SU-DHL-6 (cell line): ENCODE results near the gene CYP21A2.
"Not testable (repeated sequence)": the region's sequence is repeated elsewhere in the genome, so short reads cannot be mapped to it uniquely, and the experiment has no call there.

Experiments used
- H2AFZ ChIP-seq: fragments of 200-600 bp; sonication (generic); 2 replicates; pipeline ENCODE4 v1.6.1; 2014; ENCODE audit warnings: low read depth, mild to moderate bottlenecking, moderate library complexity, mixed read lengths, antibody characterized with exemption, low read length; ENCODE audit not compliant: severe bottlenecking
- H3F3A ChIP-seq: fragments of 200-600 bp; shearing (Covaris generic); 2 replicates; pipeline ENCODE4 v1.6.0; 2016; ENCODE audit warnings: antibody characterized with exemption, mild to moderate bottlenecking; ENCODE audit not compliant: insufficient read depth
- H3K27ac ChIP-seq: fragments of 200-600 bp; sonication (generic); 2 replicates; pipeline ENCODE4 v1.5.1; 2016; ENCODE audit warnings: low read depth, mild to moderate bottlenecking, low read length, moderate library complexity, mixed read lengths
- H3K27me3 ChIP-seq: fragments of 200-600 bp; sonication (generic), shearing (Covaris generic); 2 replicates; pipeline ENCODE4 v1.6.0; 2014; ENCODE audit warnings: mild to moderate bottlenecking, low read length
- H3K36me3 ChIP-seq: fragments of 200-600 bp; sonication (generic); 2 replicates; pipeline ENCODE4 v1.6.1; 2014; ENCODE audit warnings: mild to moderate bottlenecking, low read length, mixed read lengths
- H3K4me2 ChIP-seq: fragments of 300-600, 200-600 bp; shearing (Covaris generic), sonication (generic); 2 replicates; pipeline ENCODE4 v1.6.0; 2014; ENCODE audit warnings: low read length, low read depth, mild to moderate bottlenecking; ENCODE audit not compliant: poor library complexity, severe bottlenecking
- H3K4me3 ChIP-seq: fragments of 200-600 bp; sonication (generic); 2 replicates; pipeline ENCODE4 v1.5.1; 2014; ENCODE audit warnings: antibody characterized with exemption, low read length, mild to moderate bottlenecking, mixed read lengths; ENCODE audit not compliant: insufficient read depth, poor library complexity, severe bottlenecking
- H3K79me2 ChIP-seq: fragments of 200-600 bp; sonication (generic); 2 replicates; pipeline ENCODE4 v1.6.1; 2014; ENCODE audit warnings: mild to moderate bottlenecking, low read length, moderate library complexity; ENCODE audit not compliant: insufficient read depth
- H3K9ac ChIP-seq: fragments of 200-600 bp; sonication (generic); 2 replicates; pipeline ENCODE4 v1.7.0; 2014; ENCODE audit warnings: mild to moderate bottlenecking, low read length
- H3K9me2 ChIP-seq: fragments of 200-600 bp; sonication (generic); replicated peaks from 2 replicates; pipeline ENCODE4 v1.6.1; 2014; ENCODE audit warnings: low read length; ENCODE audit not compliant: insufficient read depth
- H3K9me3 ChIP-seq: fragments of 200-600 bp; sonication (generic); 2 replicates; pipeline ENCODE4 v1.6.1; 2014; ENCODE audit warnings: low read length, mixed read lengths; ENCODE audit not compliant: insufficient read depth
- H4K20me1 ChIP-seq: fragments of 200-600 bp; sonication (generic); 2 replicates; pipeline ENCODE4 v1.6.1; 2014; ENCODE audit warnings: low read depth, mild to moderate bottlenecking, antibody characterized with exemption, low read length, moderate library complexity, mixed read lengths
- EZH2phosphoT487 ChIP-seq: fragments of 200-600 bp; sonication (generic), shearing (Covaris generic); conservative IDR thresholded peaks from 2 replicates; pipeline ENCODE4 v1.6.1; 2018; ENCODE audit warnings: mild to moderate bottlenecking, antibody characterized with exemption, low read length, moderate library complexity, mixed read lengths
- TF ChIP-seq, protein P1 (sequence below): fragments of 200-600 bp; sonication (generic); IDR thresholded peaks from one replicate; pipeline ENCODE4 v1.5.1; 2017; ENCODE audit warnings: antibody characterized with exemption, mild to moderate bottlenecking, low read length, moderate library complexity; ENCODE audit not compliant: insufficient read depth, poor library complexity, severe bottlenecking

CYP21A2 gene

DNA sequence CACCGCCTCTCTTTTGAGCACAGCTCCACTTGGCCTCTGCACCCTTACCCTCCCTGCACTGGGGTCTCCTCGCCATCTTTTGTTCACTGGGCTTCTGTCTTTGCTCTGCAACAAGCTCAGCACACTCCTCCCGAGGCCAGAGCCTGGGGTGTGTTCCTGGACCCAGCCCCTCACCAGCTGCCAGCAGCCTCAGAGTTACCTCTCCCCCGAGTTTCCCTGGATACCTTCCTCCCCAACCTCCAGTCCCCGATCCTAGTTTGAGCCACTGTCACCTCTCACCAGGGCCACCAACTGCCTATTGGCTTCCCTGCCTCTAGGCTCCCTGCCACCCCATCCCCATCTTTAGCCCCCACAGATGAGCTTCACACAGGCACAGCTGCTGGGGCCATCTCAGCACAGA is 12.3 kb downstream of the CYP21A2 start:
- TF ChIP-seq, protein P1, sequence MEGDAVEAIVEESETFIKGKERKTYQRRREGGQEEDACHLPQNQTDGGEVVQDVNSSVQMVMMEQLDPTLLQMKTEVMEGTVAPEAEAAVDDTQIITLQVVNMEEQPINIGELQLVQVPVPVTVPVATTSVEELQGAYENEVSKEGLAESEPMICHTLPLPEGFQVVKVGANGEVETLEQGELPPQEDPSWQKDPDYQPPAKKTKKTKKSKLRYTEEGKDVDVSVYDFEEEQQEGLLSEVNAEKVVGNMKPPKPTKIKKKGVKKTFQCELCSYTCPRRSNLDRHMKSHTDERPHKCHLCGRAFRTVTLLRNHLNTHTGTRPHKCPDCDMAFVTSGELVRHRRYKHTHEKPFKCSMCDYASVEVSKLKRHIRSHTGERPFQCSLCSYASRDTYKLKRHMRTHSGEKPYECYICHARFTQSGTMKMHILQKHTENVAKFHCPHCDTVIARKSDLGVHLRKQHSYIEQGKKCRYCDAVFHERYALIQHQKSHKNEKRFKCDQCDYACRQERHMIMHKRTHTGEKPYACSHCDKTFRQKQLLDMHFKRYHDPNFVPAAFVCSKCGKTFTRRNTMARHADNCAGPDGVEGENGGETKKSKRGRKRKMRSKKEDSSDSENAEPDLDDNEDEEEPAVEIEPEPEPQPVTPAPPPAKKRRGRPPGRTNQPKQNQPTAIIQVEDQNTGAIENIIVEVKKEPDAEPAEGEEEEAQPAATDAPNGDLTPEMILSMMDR: no peak
- TF ChIP-seq EZH2phosphoT487: no peak
- Histone ChIP-seq H3K9me3 (no peaks in the 10 kb centered on the region), H3K27ac (no peak overlapping the region), H3K36me3 (no peaks in the 10 kb centered on the region), H3K79me2 (no peaks in the 10 kb centered on the region), H3F3A (no peaks in the 10 kb centered on the region), H3K9me2 (no peaks in the 10 kb centered on the region), H2AFZ (no peak overlapping the region), H3K4me2 (no peak overlapping the region), H3K4me3 (no peak overlapping the region), H4K20me1 (no peaks in the 10 kb centered on the region), H3K9ac (no peak overlapping the region), H3K27me3 (no peaks in the 10 kb centered on the region)

DNA sequence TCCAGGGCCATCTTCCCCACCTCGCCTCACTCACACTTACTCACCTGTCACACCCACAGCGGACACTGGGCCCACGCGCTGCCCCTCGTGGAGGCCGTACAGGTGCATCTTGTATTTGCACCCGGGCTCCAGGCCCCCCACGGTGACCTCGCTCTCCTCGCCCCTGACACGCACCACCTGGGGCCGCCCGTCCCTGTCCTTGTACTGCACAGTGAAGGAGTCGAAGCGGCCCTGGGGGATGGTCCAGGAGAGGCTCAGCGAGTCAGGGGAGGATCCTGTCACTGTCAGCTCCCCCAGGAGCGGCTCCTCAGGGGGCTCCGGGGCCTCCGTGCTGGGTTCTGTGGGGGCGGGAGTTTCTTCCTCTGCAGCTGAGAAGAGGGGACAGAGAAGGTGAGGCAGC is 14.4 kb downstream of the CYP21A2 start:
- not testable (repeated sequence) for H3K27ac ChIP-seq, H3K4me2 ChIP-seq, H4K20me1 ChIP-seq, H3K9me2 ChIP-seq, H3K4me3 ChIP-seq, H3K9ac ChIP-seq, H3K27me3 ChIP-seq, H3K36me3 ChIP-seq, H3F3A ChIP-seq, H3K79me2 ChIP-seq, H3K9me3 ChIP-seq, H2AFZ ChIP-seq

DNA sequence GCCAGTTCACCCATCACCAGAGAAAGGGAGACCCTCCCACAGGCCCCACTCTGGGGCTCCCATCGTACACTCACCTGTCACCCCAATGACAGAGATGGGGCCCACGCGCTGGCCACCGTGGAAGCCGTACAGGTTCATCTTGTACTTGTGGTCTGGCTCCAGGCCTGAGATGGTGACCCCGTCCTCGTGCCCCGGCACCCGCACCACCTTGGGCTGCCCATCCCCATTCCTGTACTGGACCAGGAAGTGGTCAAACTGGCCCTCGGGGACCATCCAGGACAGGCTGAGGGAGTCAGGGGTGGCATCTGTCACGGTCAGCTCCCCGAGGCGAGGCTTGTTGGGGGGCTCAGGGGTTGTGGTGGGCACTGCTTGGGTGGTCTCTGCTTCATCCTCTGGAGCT is 15.1 kb downstream of the CYP21A2 start:
- H3K27ac ChIP-seq: not testable (repeated sequence)

DNA sequence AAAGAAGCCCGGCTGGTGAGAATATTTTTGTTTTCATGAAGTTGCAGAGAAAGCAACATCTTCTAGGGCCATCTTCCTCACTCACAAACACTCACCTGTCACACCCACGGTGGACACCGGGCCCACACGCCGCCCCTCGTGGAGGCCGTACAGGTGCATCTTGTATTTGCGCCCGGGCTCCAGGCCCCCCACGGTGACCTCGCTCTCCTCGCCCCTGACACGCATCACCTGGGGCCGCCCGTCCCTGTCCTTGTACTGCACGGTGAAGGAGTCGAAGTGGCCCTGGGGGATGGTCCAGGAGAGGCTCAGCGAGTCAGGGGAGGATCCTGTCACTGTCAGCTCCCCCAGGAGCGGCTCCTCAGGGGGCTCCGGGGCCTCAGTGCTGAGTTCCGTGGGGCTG is 17.5 kb downstream of the CYP21A2 start:
- H3K36me3 ChIP-seq, H3K9me2 ChIP-seq, H3K4me3 ChIP-seq: not testable (repeated sequence)

More for the DNA sequence above, 15.1 kb downstream of the CYP21A2 start:
- not testable (repeated sequence) for H3K9me3 ChIP-seq, H3K27me3 ChIP-seq, H4K20me1 ChIP-seq, H2AFZ ChIP-seq, H3K9me2 ChIP-seq, H3K36me3 ChIP-seq, H3K4me3 ChIP-seq, H3K9ac ChIP-seq, H3K4me2 ChIP-seq, H3F3A ChIP-seq, H3K79me2 ChIP-seq

DNA sequence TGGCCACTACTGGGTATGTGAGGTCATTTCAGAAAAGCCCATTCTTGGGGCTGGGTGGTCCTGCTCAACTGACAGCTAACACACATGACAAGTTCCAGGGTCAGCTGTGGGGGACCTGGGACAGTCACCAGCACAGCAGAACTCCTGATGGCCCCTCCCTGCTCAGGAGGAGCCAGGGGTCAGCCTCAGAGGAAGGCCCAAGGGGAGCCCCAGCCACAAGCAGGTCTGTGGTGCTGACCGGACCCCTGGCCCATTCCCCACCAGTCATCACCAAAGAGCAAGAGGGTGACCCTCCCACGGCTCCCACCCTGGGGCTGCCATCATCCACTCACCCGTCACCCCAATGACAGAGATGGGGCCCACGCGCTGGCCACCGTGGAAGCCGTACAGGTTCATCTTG is 18.0 kb downstream of the CYP21A2 start:
- no peak overlapping the region for H2AFZ ChIP-seq
- no peak for TF ChIP-seq EZH2phosphoT487
- TF ChIP-seq, protein P1: no peak
- no peak overlapping the region for H3K9ac ChIP-seq
- no peak overlapping the region for H3K4me2 ChIP-seq
- no peaks in the 10 kb centered on the region for H3K9me3 ChIP-seq
- H3K27ac ChIP-seq: no peak overlapping the region
- H3F3A ChIP-seq: no peaks in the 10 kb centered on the region
- H3K4me3 ChIP-seq: no peak overlapping the region
- H3K79me2 ChIP-seq: no peaks in the 10 kb centered on the region
- no peaks in the 10 kb centered on the region for H3K27me3 ChIP-seq
- no peaks in the 10 kb centered on the region for H4K20me1 ChIP-seq
- no peaks in the 10 kb centered on the region for H3K36me3 ChIP-seq
- no peaks in the 10 kb centered on the region for H3K9me2 ChIP-seq

More for the DNA sequence above, 17.5 kb downstream of the CYP21A2 start:
- H3K27me3 ChIP-seq, H2AFZ ChIP-seq, H3K79me2 ChIP-seq, H3K27ac ChIP-seq, H3K4me2 ChIP-seq, H3F3A ChIP-seq, H3K9ac ChIP-seq, H4K20me1 ChIP-seq, H3K9me3 ChIP-seq: not testable (repeated sequence)
